Central memory CD8-positive, alpha-beta T cell (primary cell): ENCODE measurements around the gene CST8.

ENCODE experiments used
- ATAC-seq: fragments of 150-1000 bp; cut with Tn5 transposase; replicated peaks from 2 replicates; pipeline ENCODE4 v1.10.0; 2022; ENCODE audit warnings: mild to moderate bottlenecking, moderate FRiP score, moderate number of reproducible peaks; ENCODE audit not compliant: poor library complexity, severe bottlenecking; ENCODE audit errors: extremely low read depth
- DNase-seq, 2 donors: peaks; one replicate each; pipeline ENCODE4 v3.0.0; 2021; ENCODE audit warnings: low spot score in 2 of 2
- H3K27ac Mint-ChIP-seq: one replicate; pipeline ENCODE4 v1.8.0; 2022; ENCODE audit warnings: low read depth, mild to moderate bottlenecking, moderate library complexity, mixed read lengths
- H3K27me3 Mint-ChIP-seq: one replicate; pipeline ENCODE4 v1.8.0; 2022; ENCODE audit warnings: mixed read lengths
- H3K36me3 Mint-ChIP-seq: one replicate; pipeline ENCODE4 v1.8.0; 2022; ENCODE audit warnings: mild to moderate bottlenecking, moderate library complexity, mixed read lengths; ENCODE audit not compliant: insufficient read depth
- H3K4me1 Mint-ChIP-seq: one replicate; pipeline ENCODE4 v1.8.0; 2022; ENCODE audit warnings: mixed read lengths
- H3K4me3 Mint-ChIP-seq: one replicate; pipeline ENCODE4 v1.8.0; 2022; ENCODE audit warnings: mild to moderate bottlenecking, moderate library complexity, mixed read lengths
- H3K9me3 Mint-ChIP-seq: one replicate; pipeline ENCODE4 v1.8.0; 2022; ENCODE audit warnings: mixed read lengths

Gene CST8

GRCh38 chr20:23513164-23513563, 22.2 kb downstream of the CST8 start:
- Mint-ChIP-seq H3K27ac (no peak overlapping the region), H3K4me3 (no peak overlapping the region), H3K9me3 (no peaks in the 10 kb centered on the region), H3K36me3 (no peaks in the 10 kb centered on the region), H3K27me3 (no peaks in the 10 kb centered on the region), H3K4me1 (no peaks in the 10 kb centered on the region)
- no peak for ATAC-seq
- DNase-seq: no peak

- no peak overlapping the region for H3K27ac Mint-ChIP-seq
- no peaks in the 10 kb centered on the region for H3K9me3 Mint-ChIP-seq
- H3K27me3 Mint-ChIP-seq: no peaks in the 10 kb centered on the region
- H3K4me3 Mint-ChIP-seq: no peak overlapping the region
- DNase-seq (no peak), ATAC-seq (no peak)
- no peaks in the 10 kb centered on the region for H3K36me3 Mint-ChIP-seq
- no peaks in the 10 kb centered on the region for H3K4me1 Mint-ChIP-seq
Measured at GRCh38 chr20:23514848-23515247, 23.9 kb downstream of the CST8 start.

GRCh38 chr20:23515250-23515939, 24.5 kb downstream of the CST8 start:
- H3K9me3 Mint-ChIP-seq: no peaks in the 10 kb centered on the region
- H3K4me3 Mint-ChIP-seq: no peak overlapping the region

GRCh38 chr20:23517719-23518118, 26.8 kb downstream of the CST8 start:
- Mint-ChIP-seq H3K36me3 (no peaks in the 10 kb centered on the region), H3K9me3 (no peaks in the 10 kb centered on the region), H3K4me3 (no peak overlapping the region), H3K27ac (no peak overlapping the region), H3K4me1 (no peaks in the 10 kb centered on the region), H3K27me3 (no peaks in the 10 kb centered on the region)
- DNase-seq (no peak), ATAC-seq (no peak)

More at GRCh38 chr20:23515250-23515939, 24.5 kb downstream of the CST8 start:
- Mint-ChIP-seq H3K36me3 (no peaks in the 10 kb centered on the region), H3K27me3 (no peaks in the 10 kb centered on the region), H3K27ac (no peak overlapping the region), H3K4me1 (no peaks in the 10 kb centered on the region)
- ATAC-seq (no peak), DNase-seq (no peak)

- H3K27me3 Mint-ChIP-seq: no peaks in the 10 kb centered on the region
- H3K27ac Mint-ChIP-seq: no peak overlapping the region
- ATAC-seq: no peak
- no peak for DNase-seq
- H3K4me1 Mint-ChIP-seq: no peaks in the 10 kb centered on the region
- H3K36me3 Mint-ChIP-seq: no peaks in the 10 kb centered on the region
- no peak overlapping the region for H3K4me3 Mint-ChIP-seq
- H3K9me3 Mint-ChIP-seq: no peaks in the 10 kb centered on the region
Measured at GRCh38 chr20:23519556-23519955, 28.6 kb downstream of the CST8 start.

GRCh38 chr20:23520185-23520584, 29.3 kb downstream of the CST8 start:
- H3K36me3 Mint-ChIP-seq: no peaks in the 10 kb centered on the region
- H3K4me1 Mint-ChIP-seq: no peaks in the 10 kb centered on the region
- H3K9me3 Mint-ChIP-seq: no peaks in the 10 kb centered on the region
- H3K4me3 Mint-ChIP-seq: no peak overlapping the region
- H3K27me3 Mint-ChIP-seq: no peaks in the 10 kb centered on the region
- DNase-seq (no peak), ATAC-seq (no peak)
- H3K27ac Mint-ChIP-seq: no peak overlapping the region

GRCh38 chr20:23524146-23524545, 33.2 kb downstream of the CST8 start:
- no peak for ATAC-seq
- peaks cover 5% of the 10 kb centered on the region for H3K4me1 Mint-ChIP-seq
- H3K36me3 Mint-ChIP-seq: no peaks in the 10 kb centered on the region
- DNase-seq: no peak
- H3K27ac Mint-ChIP-seq: no peak overlapping the region
- peaks cover 9% of the 10 kb centered on the region for H3K9me3 Mint-ChIP-seq
- H3K27me3 Mint-ChIP-seq: no peaks in the 10 kb centered on the region
- no peak overlapping the region for H3K4me3 Mint-ChIP-seq

- peaks cover 20% of the 10 kb centered on the region for H3K4me1 Mint-ChIP-seq
- no peaks in the 10 kb centered on the region for H3K27me3 Mint-ChIP-seq
- ATAC-seq (no peak), DNase-seq (no peak)
- no peak overlapping the region for H3K27ac Mint-ChIP-seq
- peaks cover 10% of the 10 kb centered on the region for H3K9me3 Mint-ChIP-seq
- no peaks in the 10 kb centered on the region for H3K36me3 Mint-ChIP-seq
- no peak overlapping the region for H3K4me3 Mint-ChIP-seq
Measured at GRCh38 chr20:23526850-23527249, 35.9 kb downstream of the CST8 start.

- no peak for ATAC-seq
- no peak overlapping the region for H3K27ac Mint-ChIP-seq
Measured at GRCh38 chr20:23528867-23529431, 38.0 kb downstream of the CST8 start.

GRCh38 chr20:23530937-23531567, 40.1 kb downstream of the CST8 start:
- no peaks in the 10 kb centered on the region for H3K27me3 Mint-ChIP-seq
- DNase-seq (no peak), ATAC-seq (peak; percentile 40)
- peaks cover 28% of the 10 kb centered on the region for H3K4me1 Mint-ChIP-seq
- H3K4me3 Mint-ChIP-seq: no peak overlapping the region
- no peaks in the 10 kb centered on the region for H3K36me3 Mint-ChIP-seq
- H3K27ac Mint-ChIP-seq: peak overlapping the region; percentile 11
- peaks cover 10% of the 10 kb centered on the region for H3K9me3 Mint-ChIP-seq

More at GRCh38 chr20:23528867-23529431, 38.0 kb downstream of the CST8 start:
- Mint-ChIP-seq H3K4me1 (peaks cover 28% of the 10 kb centered on the region), H3K27me3 (no peaks in the 10 kb centered on the region), H3K36me3 (no peaks in the 10 kb centered on the region), H3K4me3 (no peak overlapping the region), H3K9me3 (peaks cover 10% of the 10 kb centered on the region)
- no peak for DNase-seq

- DNase-seq: no peak
- no peak for ATAC-seq
- peaks cover 23% of the 10 kb centered on the region for H3K4me1 Mint-ChIP-seq
- H3K9me3 Mint-ChIP-seq: peaks cover 6% of the 10 kb centered on the region
- no peak overlapping the region for H3K4me3 Mint-ChIP-seq
- no peak overlapping the region for H3K27ac Mint-ChIP-seq
- H3K27me3 Mint-ChIP-seq: no peaks in the 10 kb centered on the region
- peaks cover 2% of the 10 kb centered on the region for H3K36me3 Mint-ChIP-seq
Measured at GRCh38 chr20:23532533-23532932, 41.6 kb downstream of the CST8 start.

GRCh38 chr20:23533161-23533560, 42.2 kb downstream of the CST8 start:
- peaks cover 23% of the 10 kb centered on the region for H3K4me1 Mint-ChIP-seq
- no peak overlapping the region for H3K27ac Mint-ChIP-seq
- H3K27me3 Mint-ChIP-seq: no peaks in the 10 kb centered on the region
- H3K36me3 Mint-ChIP-seq: peaks cover 2% of the 10 kb centered on the region
- ATAC-seq (no peak), DNase-seq (no peak)
- H3K9me3 Mint-ChIP-seq: peaks cover 6% of the 10 kb centered on the region
- H3K4me3 Mint-ChIP-seq: no peak overlapping the region
